ENCODE measurements around the gene TNF. TPM values are rescaled to one million over a fixed set of nuclear protein-coding genes. Genes with fewer than 3 reads are reported as not detected.

The TNF gene
- total RNA-seq, 1 experiment from 2014 or later, result 1.4 TPM

Other genes with a start within 250 kb of the TNF start
- 415 and 797 TPM in 2 replicates for gene HLA-B, start 218.4 kb upstream of the TNF start, total RNA-seq (2014; rRNA removed; shearing (Covaris generic))
- gene MICA, start 172.0 kb upstream of the TNF start, total RNA-seq (2014; rRNA removed; shearing (Covaris generic)), result 34.9 and 44.1 TPM in 2 replicates
- 24.9 and 27.3 TPM in 2 replicates for gene MICB, start 77.4 kb upstream of the TNF start, total RNA-seq (2014; rRNA removed; shearing (Covaris generic))
- not detected in 2 replicates for gene MCCD1, start 46.6 kb upstream of the TNF start, total RNA-seq (2014; rRNA removed; shearing (Covaris generic))
- gene DDX39B, start 33.6 kb upstream of the TNF start, total RNA-seq (2014; rRNA removed; shearing (Covaris generic)), result 678 and 762 TPM in 2 replicates
- 1.5 TPM in 1 of 2 replicates, not detected in the other for gene ATP6V1G2, start 29.0 kb upstream of the TNF start, total RNA-seq (2014; rRNA removed; shearing (Covaris generic))
- 16.2 and 21.5 TPM in 2 replicates for gene NFKBIL1, start 28.0 kb upstream of the TNF start, total RNA-seq (2014; rRNA removed; shearing (Covaris generic))
- 0.11 TPM in 1 of 2 replicates, not detected in the other for gene LTA, start 3.3 kb upstream of the TNF start, total RNA-seq (2014; rRNA removed; shearing (Covaris generic))
- gene LTB, start 6.9 kb downstream of the TNF start, total RNA-seq (2014; rRNA removed; shearing (Covaris generic)), result 2.1 TPM in 1 of 2 replicates, not detected in the other
- gene LST1, start 10.7 kb downstream of the TNF start, total RNA-seq (2014; rRNA removed; shearing (Covaris generic)), result 0.09 and 3.5 TPM in 2 replicates
- not detected in 2 replicates for gene NCR3, start 17.4 kb downstream of the TNF start, total RNA-seq (2014; rRNA removed; shearing (Covaris generic))
- not detected in 2 replicates for gene AIF1, start 39.7 kb downstream of the TNF start, total RNA-seq (2014; rRNA removed; shearing (Covaris generic))
- gene PRRC2A, start 45.1 kb downstream of the TNF start, total RNA-seq (2014; rRNA removed; shearing (Covaris generic)), result 50.1 and 51.9 TPM in 2 replicates
- gene BAG6, start 77.1 kb downstream of the TNF start, total RNA-seq (2014; rRNA removed; shearing (Covaris generic)), result 256 and 287 TPM in 2 replicates
- gene APOM, start 80.3 kb downstream of the TNF start, total RNA-seq (2014; rRNA removed; shearing (Covaris generic)), result 0.18 and 1.4 TPM in 2 replicates
- gene C6orf47, start 85.2 kb downstream of the TNF start, total RNA-seq (2014; rRNA removed; shearing (Covaris generic)), result 15.9 and 18.0 TPM in 2 replicates
- gene GPANK1, start 89.4 kb downstream of the TNF start, total RNA-seq (2014; rRNA removed; shearing (Covaris generic)), result 32.9 and 40.2 TPM in 2 replicates
- gene CSNK2B, start 90.5 kb downstream of the TNF start, total RNA-seq (2014; rRNA removed; shearing (Covaris generic)), result 328 and 376 TPM in 2 replicates
- gene LY6G5B, start 94.4 kb downstream of the TNF start, total RNA-seq (2014; rRNA removed; shearing (Covaris generic)), result 0.91 and 6.3 TPM in 2 replicates
- gene LY6G5C, start 105.5 kb downstream of the TNF start, total RNA-seq (2014; rRNA removed; shearing (Covaris generic)), result 1.8 TPM in 1 of 2 replicates, not detected in the other
- gene ABHD16A, start 127.8 kb downstream of the TNF start, total RNA-seq (2014; rRNA removed; shearing (Covaris generic)), result 55.2 and 64.4 TPM in 2 replicates
- not detected in 2 replicates for gene LY6G6F, start 131.3 kb downstream of the TNF start, total RNA-seq (2014; rRNA removed; shearing (Covaris generic))
- not detected in 2 replicates for gene LY6G6D, start 139.8 kb downstream of the TNF start, total RNA-seq (2014; rRNA removed; shearing (Covaris generic))
- gene LY6G6C, start 146.2 kb downstream of the TNF start, total RNA-seq (2014; rRNA removed; shearing (Covaris generic)), result not detected in 2 replicates
- not detected in 2 replicates for gene MPIG6B, start 147.8 kb downstream of the TNF start, total RNA-seq (2014; rRNA removed; shearing (Covaris generic))
- gene DDAH2, start 153.7 kb downstream of the TNF start, total RNA-seq (2014; rRNA removed; shearing (Covaris generic)), result 46.1 and 55.6 TPM in 2 replicates
- 1,198 and 1,241 TPM in 2 replicates for gene CLIC1, start 161.0 kb downstream of the TNF start, total RNA-seq (2014; rRNA removed; shearing (Covaris generic))
- gene MSH5, start 164.4 kb downstream of the TNF start, total RNA-seq (2014; rRNA removed; shearing (Covaris generic)), result 19.9 and 20.9 TPM in 2 replicates
- 0.27 and 1.6 TPM in 2 replicates for gene SAPCD1, start 187.1 kb downstream of the TNF start, total RNA-seq (2014; rRNA removed; shearing (Covaris generic))
- 0.34 TPM in 1 of 2 replicates, not detected in the other for gene VWA7, start 201.8 kb downstream of the TNF start, total RNA-seq (2014; rRNA removed; shearing (Covaris generic))
- 77.3 and 80.3 TPM in 2 replicates for gene VARS1, start 220.2 kb downstream of the TNF start, total RNA-seq (2014; rRNA removed; shearing (Covaris generic))
- gene LSM2, start 231.4 kb downstream of the TNF start, total RNA-seq (2014; rRNA removed; shearing (Covaris generic)), result 91.8 and 146 TPM in 2 replicates
- 0.12 and 0.80 TPM in 2 replicates for gene HSPA1L, start 239.7 kb downstream of the TNF start, total RNA-seq (2014; rRNA removed; shearing (Covaris generic))
- 148 and 171 TPM in 2 replicates for gene HSPA1A, start 240.0 kb downstream of the TNF start, total RNA-seq (2014; rRNA removed; shearing (Covaris generic))